Calu3 (cell line): ENCODE measurements around the gene ANGPTL5. TPM values are rescaled to one million over a fixed set of nuclear protein-coding genes. Genes with fewer than 3 reads are reported as not detected.

ENCODE experiments used
- BruUV-seq: library from RNA; stranded (reverse); fragments of 400-500 nt; replicated peaks from 2 replicates; lab custom pipeline; 2021; lab: Mats Ljungman, UMichigan
- CTCF ChIA-PET: fragments of 300-600 bp; sonication (Branson Sonifier 250); formaldehyde crosslinking; loops from one replicate; lab custom pipeline; 2022; ENCODE audit warnings: antibody characterized with exemption; lab: Charles Lee
- DNase-seq: peaks from one replicate; pipeline ENCODE4 v3.0.0; 2022
- H3K27ac Mint-ChIP-seq: one replicate; pipeline ENCODE4 v1.8.0; 2022; ENCODE audit warnings: mixed read lengths; ENCODE audit not compliant: unreplicated experiment
- H3K27me3 Mint-ChIP-seq: one replicate; pipeline ENCODE4 v1.8.0; 2022; ENCODE audit warnings: mixed read lengths; ENCODE audit not compliant: unreplicated experiment
- H3K36me3 Mint-ChIP-seq: one replicate; pipeline ENCODE4 v1.8.0; 2022; ENCODE audit warnings: mild to moderate bottlenecking, moderate library complexity, mixed read lengths; ENCODE audit not compliant: insufficient read depth, unreplicated experiment
- H3K4me1 Mint-ChIP-seq: one replicate; pipeline ENCODE4 v1.8.0; 2022; ENCODE audit warnings: mild to moderate bottlenecking, low read depth, mixed read lengths; ENCODE audit not compliant: unreplicated experiment
- H3K4me3 Mint-ChIP-seq: one replicate; pipeline ENCODE4 v1.8.0; 2022; ENCODE audit warnings: mild to moderate bottlenecking, low read depth, moderate library complexity, mixed read lengths; ENCODE audit not compliant: unreplicated experiment
- H3K9me3 Mint-ChIP-seq: one replicate; pipeline ENCODE4 v1.8.0; 2022; ENCODE audit warnings: low read depth, mixed read lengths; ENCODE audit not compliant: unreplicated experiment
- intact Hi-C: fragments of 100-400 bp; cut with micrococcal nuclease; formaldehyde crosslinking; loops from one replicate; pipeline ENCODE4 v1.10.0; 2022; ENCODE audit not compliant: unreplicated experiment
- total RNA-seq: library from RNA; stranded (reverse); gene quantifications from 2 replicates; pipeline ENCODE4 v1.2.3, GENCODE V29; 2022
- TF ChIP-seq, protein P1 (sequence below): fragments of 200-600 bp; IDR thresholded peaks from one replicate; pipeline ENCODE4 v1.8.0; 2022; ENCODE audit warnings: antibody characterized with exemption; ENCODE audit not compliant: unreplicated experiment

Gene ANGPTL5
- total RNA-seq, 1 experiment from 2014 or later = not detected

DNA sequence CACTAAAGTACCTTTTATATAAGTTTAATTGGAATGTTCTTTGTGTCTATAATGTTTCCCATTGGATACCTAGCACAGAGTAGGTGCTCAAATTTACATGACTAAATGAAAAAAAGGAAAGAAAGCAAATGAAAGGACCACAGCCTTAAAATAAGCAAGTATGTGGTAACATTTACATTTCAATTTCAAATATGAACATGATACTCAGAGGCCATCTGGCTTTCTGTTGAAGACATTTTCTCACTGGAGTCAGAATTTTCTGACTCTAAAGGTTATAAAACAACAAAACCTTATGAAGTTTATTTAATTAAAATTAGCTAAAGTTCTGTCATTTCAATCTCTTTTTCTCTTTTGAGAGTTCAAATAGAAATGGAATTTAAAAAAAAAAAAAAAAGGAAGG lies 904 bp upstream of the ANGPTL5 start:
- Mint-ChIP-seq H3K4me1 (peaks cover 21% of the 10 kb centered on the region), H3K4me3 (no peak overlapping the region), H3K36me3 (peaks cover 14% of the 10 kb centered on the region), H3K9me3 (no peaks in the 10 kb centered on the region), H3K27ac (no peak overlapping the region), H3K27me3 (no peaks in the 10 kb centered on the region)
- BruUV-seq = no TSS peak
- TF ChIP-seq, protein P1, sequence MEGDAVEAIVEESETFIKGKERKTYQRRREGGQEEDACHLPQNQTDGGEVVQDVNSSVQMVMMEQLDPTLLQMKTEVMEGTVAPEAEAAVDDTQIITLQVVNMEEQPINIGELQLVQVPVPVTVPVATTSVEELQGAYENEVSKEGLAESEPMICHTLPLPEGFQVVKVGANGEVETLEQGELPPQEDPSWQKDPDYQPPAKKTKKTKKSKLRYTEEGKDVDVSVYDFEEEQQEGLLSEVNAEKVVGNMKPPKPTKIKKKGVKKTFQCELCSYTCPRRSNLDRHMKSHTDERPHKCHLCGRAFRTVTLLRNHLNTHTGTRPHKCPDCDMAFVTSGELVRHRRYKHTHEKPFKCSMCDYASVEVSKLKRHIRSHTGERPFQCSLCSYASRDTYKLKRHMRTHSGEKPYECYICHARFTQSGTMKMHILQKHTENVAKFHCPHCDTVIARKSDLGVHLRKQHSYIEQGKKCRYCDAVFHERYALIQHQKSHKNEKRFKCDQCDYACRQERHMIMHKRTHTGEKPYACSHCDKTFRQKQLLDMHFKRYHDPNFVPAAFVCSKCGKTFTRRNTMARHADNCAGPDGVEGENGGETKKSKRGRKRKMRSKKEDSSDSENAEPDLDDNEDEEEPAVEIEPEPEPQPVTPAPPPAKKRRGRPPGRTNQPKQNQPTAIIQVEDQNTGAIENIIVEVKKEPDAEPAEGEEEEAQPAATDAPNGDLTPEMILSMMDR = no peak
- DNase-seq = no peak
- CTCF ChIA-PET = no interaction called here
- intact Hi-C loops = loop anchor here (5.0 kb wide), 1 partner anchor 195 kb away; the partner anchor contains the start of gene YAP1

DNA sequence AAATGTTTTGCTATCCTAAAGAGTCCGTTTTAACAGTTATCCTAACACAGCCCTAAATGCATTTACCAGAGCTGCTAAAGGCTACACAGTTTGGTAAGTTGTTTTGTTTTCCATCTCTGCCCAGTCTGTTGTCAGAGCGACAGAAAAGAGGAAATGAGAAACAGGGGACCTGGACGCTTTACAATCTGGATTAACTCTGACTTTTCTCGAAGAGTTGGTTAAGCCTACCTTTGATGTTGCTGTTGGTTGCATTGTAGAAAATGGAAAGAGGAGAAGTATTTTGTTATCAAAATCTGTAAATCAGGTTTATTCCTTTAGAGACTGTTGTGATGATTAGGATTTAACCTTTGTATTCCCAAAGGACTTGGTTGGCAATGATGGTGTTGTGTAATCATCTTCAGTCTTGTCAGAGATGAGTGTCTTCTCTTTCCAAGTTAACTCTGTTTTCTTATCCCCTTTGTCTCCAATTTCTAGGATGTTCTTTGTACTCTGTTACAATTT lies 481 bp downstream of the ANGPTL5 start:
- no TSS peak for BruUV-seq
- Mint-ChIP-seq H3K9me3 (no peaks in the 10 kb centered on the region), H3K4me1 (peaks cover 21% of the 10 kb centered on the region), H3K27me3 (no peaks in the 10 kb centered on the region), H3K27ac (peak overlapping the region; percentile 96), H3K4me3 (peak overlapping the region; percentile 100), H3K36me3 (peaks cover 14% of the 10 kb centered on the region)
- no peak for DNase-seq
- CTCF ChIA-PET = no interaction called here
- TF ChIP-seq, protein P1 = no peak
- intact Hi-C loops = loop anchor here (2.0 to 5.0 kb wide), 3 partner anchors 53 to 196 kb away; partner anchors contain the start of gene YAP1

DNA sequence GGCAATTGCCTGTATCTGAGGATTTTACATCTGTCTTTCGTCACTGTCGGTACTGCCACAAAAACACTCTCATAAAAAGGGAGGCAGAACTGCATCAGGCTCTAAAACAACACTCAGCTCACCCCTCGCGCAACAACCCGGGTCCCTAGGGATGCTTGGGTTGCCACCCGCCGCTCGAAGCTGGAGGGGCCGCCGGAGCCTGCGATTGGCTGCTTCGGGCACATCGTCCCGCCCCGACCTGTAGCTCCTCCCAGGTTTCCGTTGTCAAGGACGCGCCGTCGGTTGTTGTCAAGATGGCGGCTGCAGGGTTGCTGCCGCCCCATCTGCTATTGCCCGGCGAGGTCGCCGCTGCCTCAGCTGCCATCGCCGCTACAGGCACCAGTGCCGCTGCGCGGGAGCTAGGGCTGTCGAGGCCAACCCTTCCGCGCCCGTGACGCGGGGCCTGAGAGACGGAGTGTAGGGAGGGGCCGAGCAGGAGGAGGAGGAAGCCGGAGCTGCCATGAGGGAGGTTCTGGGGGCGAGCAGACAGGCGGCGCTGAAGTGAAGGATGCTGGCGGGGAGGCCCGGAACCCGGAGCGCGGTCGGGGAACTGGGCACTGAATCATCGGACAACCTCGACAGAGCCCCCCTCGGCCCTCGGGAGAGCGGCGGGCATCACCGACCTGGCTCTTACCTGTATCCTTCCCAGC lies 1.4 kb downstream of the ANGPTL5 start, which contains the start of gene CEP126:
Gene CEP126, plus strand, starts transcription at position 273 of the 689 bp plus-strand sequence. Its CDS starts 275 bp downstream, at position 548.
- peak; percentile 89 for DNase-seq
- BruUV-seq = no TSS peak
- intact Hi-C loops = loop anchor here (2.0 to 5.0 kb wide), 3 partner anchors 52 to 197 kb away; partner anchors contain the start of gene YAP1
- Mint-ChIP-seq H3K9me3 (no peaks in the 10 kb centered on the region), H3K27me3 (no peaks in the 10 kb centered on the region), H3K4me1 (peaks cover 21% of the 10 kb centered on the region), H3K4me3 (peak within 1 kb of the TSS; percentile 100), H3K36me3 (peaks cover 14% of the 10 kb centered on the region), H3K27ac (peak within 1 kb of the TSS; percentile 96)
- TF ChIP-seq, protein P1 = no peak
- CTCF ChIA-PET = interaction anchor here (1.2 to 1.4 kb wide), 3 partner anchors 48 to 92 kb away, joined by 3 to 17 read pairs (median 5); no protein-coding TSS in a partner anchor

DNA sequence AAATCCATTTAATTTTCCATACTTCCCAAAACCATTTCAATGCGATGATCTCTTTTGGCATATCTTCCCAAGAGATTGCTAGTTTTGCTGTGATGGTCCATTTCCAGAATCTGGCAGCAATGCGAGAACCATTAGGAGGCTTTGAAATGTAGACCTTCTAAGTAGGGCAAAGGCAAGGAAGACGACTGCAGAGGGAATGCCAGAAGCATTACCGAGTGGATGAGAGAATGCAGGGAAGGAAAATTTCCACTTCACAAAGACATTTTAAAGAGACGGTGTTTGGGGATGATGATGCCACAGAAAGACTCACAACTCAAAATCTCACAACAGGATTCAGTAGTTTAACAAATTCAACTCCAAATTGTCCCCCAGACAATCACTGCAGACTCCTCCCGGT lies 2.0 kb downstream of the ANGPTL5 start:
- Mint-ChIP-seq H3K4me1 (peaks cover 21% of the 10 kb centered on the region), H3K27me3 (no peaks in the 10 kb centered on the region), H3K9me3 (no peaks in the 10 kb centered on the region), H3K27ac (peak overlapping the region; percentile 96), H3K4me3 (peak overlapping the region; percentile 100), H3K36me3 (peaks cover 14% of the 10 kb centered on the region)
- TF ChIP-seq, protein P1 = no peak
- no peak for DNase-seq
- intact Hi-C loops = loop anchor here (2.0 kb wide), 2 partner anchors 52 to 92 kb away; no protein-coding TSS in a partner anchor
- CTCF ChIA-PET = interaction anchor here (1.2 to 1.4 kb wide), 3 partner anchors 47 to 93 kb away, joined by 3 to 17 read pairs (median 5); no protein-coding TSS in a partner anchor
- BruUV-seq = no TSS peak
